ENCODE data around the gene RPL21. TPM values are rescaled to one million over a fixed set of nuclear protein-coding genes. Genes with fewer than 3 reads are reported as not detected.
A peak's percentile ranks its signal among the peaks of the same experiment; 100 is the strongest.

The RPL21 gene
- total RNA-seq, 4 donors from 2014 or later: 398 to 1,284 (median 964) TPM

GRCh38 chr13:27264181-27264580, 12.8 kb downstream of the RPL21 start:
- no peak for DNase-seq
- no peak overlapping the region for H3K4me3 ChIP-seq
- H3K4me1 ChIP-seq: peaks cover 4 to 69% (median 5%) of the 10 kb centered on the region in 3 donors
- H3K9me3 ChIP-seq: no peaks in the 10 kb centered on the region
- no peaks in the 10 kb centered on the region for H3K27me3 ChIP-seq
- peak overlapping the region in 2 of 4 donors; percentile 5 to 44 for H3K27ac ChIP-seq
- H3K36me3 ChIP-seq: peaks cover 0 to 31% (median 0%) of the 10 kb centered on the region in 3 donors
- WGBS, 2 donors: 46 to 50% methylated on average over 5 of the region's 5 CpGs
- intact Hi-C loops (cut with DNase I): no loop called here
- TF ChIP-seq POLR2A (IDR thresholded peaks at IDR 0.05) (no peak), CTCF (IDR thresholded peaks at IDR 0.05) (no peak)

- peak overlapping the region in 2 of 4 donors; percentile 5 to 44 for H3K27ac ChIP-seq
- intact Hi-C loops (cut with DNase I): no loop called here
- no peak for DNase-seq
- peaks cover 0 to 27% (median 0%) of the 10 kb centered on the region in 3 donors for H3K36me3 ChIP-seq
- H3K9me3 ChIP-seq: no peaks in the 10 kb centered on the region
- TF ChIP-seq POLR2A (IDR thresholded peaks at IDR 0.05) (no peak), CTCF (IDR thresholded peaks at IDR 0.05) (no peak)
- H3K4me3 ChIP-seq: no peak overlapping the region
- WGBS, 2 donors: 35% methylated on average over 1 of the region's 1 CpG
- peaks cover 7 to 72% (median 7%) of the 10 kb centered on the region in 3 donors for H3K4me1 ChIP-seq
- no peaks in the 10 kb centered on the region for H3K27me3 ChIP-seq
These were observed 13.3 kb downstream of the RPL21 start for GRCh38 chr13:27264648-27265047.

GRCh38 chr13:27266917-27267316, 15.6 kb downstream of the RPL21 start:
- H3K4me3 ChIP-seq: no peak overlapping the region
- no peak for DNase-seq
- no peaks in the 10 kb centered on the region for H3K27me3 ChIP-seq
- H3K4me1 ChIP-seq: peaks cover 15 to 71% (median 15%) of the 10 kb centered on the region in 3 donors
- H3K9me3 ChIP-seq: no peaks in the 10 kb centered on the region
- intact Hi-C loops (cut with DNase I): no loop called here
- H3K27ac ChIP-seq: peak overlapping the region in 3 of 4 donors; percentile 13 to 31 (median 24)
- TF ChIP-seq POLR2A (IDR thresholded peaks at IDR 0.05) (no peak), CTCF (IDR thresholded peaks at IDR 0.05) (no peak)
- H3K36me3 ChIP-seq: peaks cover 0 to 7% (median 0%) of the 10 kb centered on the region in 3 donors
- WGBS, 2 donors: 17 to 18% methylated on average over 2 of the region's 2 CpGs

- Histone ChIP-seq H3K36me3 (peaks cover 0 to under 1% (median 0%) of the 10 kb centered on the region in 3 donors), H3K27ac (peak overlapping the region in 2 of 4 donors; percentile 24 to 31), H3K27me3 (no peaks in the 10 kb centered on the region), H3K4me3 (no peak overlapping the region), H3K4me1 (peaks cover 15 to 73% (median 15%) of the 10 kb centered on the region in 3 donors), H3K9me3 (no peaks in the 10 kb centered on the region)
- TF ChIP-seq POLR2A (IDR thresholded peaks at IDR 0.05) (no peak), CTCF (IDR thresholded peaks at IDR 0.05) (no peak)
- WGBS, 2 donors: 67 to 70% methylated on average over 2 of the region's 2 CpGs
- DNase-seq: no peak
- intact Hi-C loops (cut with DNase I): no loop called here
These were observed 16.2 kb downstream of the RPL21 start for GRCh38 chr13:27267596-27267995.

GRCh38 chr13:27269114-27269665, 17.8 kb downstream of the RPL21 start:
- no peak for DNase-seq
- intact Hi-C loops (cut with DNase I): no loop called here
- TF ChIP-seq POLR2A (IDR thresholded peaks at IDR 0.05) (no peak), CTCF (IDR thresholded peaks at IDR 0.05) (no peak)
- no peaks in the 10 kb centered on the region for H3K9me3 ChIP-seq
- H3K4me3 ChIP-seq: no peak overlapping the region
- H3K27ac ChIP-seq: peak overlapping the region in 1 of 4 donors; percentile 61
- H3K4me1 ChIP-seq: peaks cover 15 to 78% (median 15%) of the 10 kb centered on the region in 3 donors
- H3K36me3 ChIP-seq: peaks cover 0 to 8% (median 0%) of the 10 kb centered on the region in 3 donors
- WGBS, 2 donors: 14 to 31% methylated on average over 1 to 2 of the region's 2 CpGs
- no peaks in the 10 kb centered on the region for H3K27me3 ChIP-seq
